SK-N-SH treated with all-trans-retinoic acid at 6 μM for 48 hours (cell line): ENCODE measurements around the gene TEKTIP1.

Experiments used
- ATAC-seq: fragments of 200-7000 bp; cut with Tn5 transposase; 3 replicates; pipeline ENCODE4 v1.9.1; 2020; ENCODE audit warnings: mild to moderate bottlenecking, moderate library complexity
- ARNTL ChIP-seq: fragments of 450-650 bp; formaldehyde crosslinking; IDR thresholded peaks from 2 replicates; pipeline ENCODE4 v1.5.0; 2020; ENCODE audit warnings: low read depth, mild to moderate bottlenecking, moderate library complexity, borderline replicate concordance
- BACH2 ChIP-seq: fragments of 250-450 bp; sonication (Bioruptor Pico); IDR thresholded peaks from 2 replicates; pipeline ENCODE4 v1.9.0; 2021; ENCODE audit warnings: mild to moderate bottlenecking, borderline replicate concordance
- ESRRG ChIP-seq: fragments of 250-450 bp; sonication (Bioruptor Pico); IDR thresholded peaks from 2 replicates; pipeline ENCODE4 v1.6.1; 2021; ENCODE audit warnings: mild to moderate bottlenecking
- GLIS3 ChIP-seq: fragments of 250-450 bp; sonication (Bioruptor Pico); IDR thresholded peaks from 2 replicates; pipeline ENCODE4 v1.5.0; 2020; ENCODE audit warnings: mild to moderate bottlenecking, moderate library complexity
- ISL1 ChIP-seq: fragments of 250-450 bp; sonication (Bioruptor Pico); IDR thresholded peaks from 2 replicates; pipeline ENCODE4 v2.1.2; 2022; ENCODE audit warnings: mild to moderate bottlenecking, moderate library complexity
- OSR1 ChIP-seq: fragments of 250-450 bp; sonication (Bioruptor Pico); IDR thresholded peaks from 2 replicates; pipeline ENCODE4 v1.8.0; 2022; ENCODE audit warnings: moderate library complexity, mild to moderate bottlenecking, inconsistent platforms
- PATZ1 ChIP-seq: fragments of 250-450 bp; sonication (Bioruptor Pico); IDR thresholded peaks from 2 replicates; pipeline ENCODE4 v1.8.0; 2020; ENCODE audit warnings: mild to moderate bottlenecking, moderate library complexity, borderline replicate concordance
- POU6F1 ChIP-seq: fragments of 250-450 bp; sonication (Bioruptor Pico); IDR thresholded peaks from 2 replicates; pipeline ENCODE4 v1.8.0; 2021; ENCODE audit warnings: low read depth, mild to moderate bottlenecking, moderate library complexity, borderline replicate concordance
- PPARA ChIP-seq: fragments of 250-450 bp; sonication (Bioruptor Pico); IDR thresholded peaks from 2 replicates; pipeline ENCODE4 v1.5.0; 2020; ENCODE audit warnings: mild to moderate bottlenecking, borderline replicate concordance
- RARB ChIP-seq: fragments of 250-450 bp; sonication (Bioruptor Pico); IDR thresholded peaks from 2 replicates; pipeline ENCODE4 v1.8.0; 2021; ENCODE audit warnings: mild to moderate bottlenecking, moderate library complexity
- SNAI2 ChIP-seq: fragments of 250-450 bp; sonication (Bioruptor Pico); IDR thresholded peaks from 2 replicates; pipeline ENCODE4 v1.5.0; 2020; ENCODE audit warnings: mild to moderate bottlenecking, moderate library complexity
- TCF4 ChIP-seq: fragments of 250-450 bp; sonication (Bioruptor Pico); IDR thresholded peaks from 2 replicates; pipeline ENCODE4 v1.8.0; 2021; ENCODE audit warnings: mild to moderate bottlenecking, moderate library complexity, borderline replicate concordance
- TOX ChIP-seq: fragments of 250-450 bp; sonication (Bioruptor Pico); IDR thresholded peaks from 2 replicates; pipeline ENCODE4 v1.8.0; 2021; ENCODE audit warnings: mild to moderate bottlenecking, moderate library complexity, borderline replicate concordance
- TSHZ2 ChIP-seq: fragments of 250-450 bp; sonication (Bioruptor Pico); IDR thresholded peaks from 2 replicates; pipeline ENCODE4 v1.5.0; 2020; ENCODE audit warnings: mild to moderate bottlenecking, moderate library complexity
- ZFP3 ChIP-seq: fragments of 250-450 bp; sonication (Bioruptor Pico); IDR thresholded peaks from 2 replicates; pipeline ENCODE4 v1.5.0; 2020; ENCODE audit warnings: mild to moderate bottlenecking, moderate library complexity
- ZFP30 ChIP-seq: fragments of 450-650 bp; formaldehyde crosslinking; IDR thresholded peaks from 2 replicates; pipeline ENCODE4 v1.5.0; 2022; ENCODE audit warnings: mild to moderate bottlenecking, moderate library complexity
- ZNF565 ChIP-seq: fragments of 450-650 bp; formaldehyde crosslinking; conservative IDR thresholded peaks from 2 replicates; pipeline ENCODE4 v1.5.0; 2020; ENCODE audit warnings: low read depth, mild to moderate bottlenecking, moderate library complexity
- ZNF70 ChIP-seq: fragments of 450-650 bp; formaldehyde crosslinking; IDR thresholded peaks from 2 replicates; pipeline ENCODE4 v1.5.0; 2020; ENCODE audit warnings: mild to moderate bottlenecking, moderate library complexity
- ZNF8 ChIP-seq: fragments of 450-650 bp; formaldehyde crosslinking; IDR thresholded peaks from 2 replicates; pipeline ENCODE4 v1.5.0; 2020; ENCODE audit warnings: mild to moderate bottlenecking, moderate library complexity

TEKTIP1 gene

GRCh38 chr19:3517638-3518037, 21.3 kb upstream of the TEKTIP1 start:
- no peak for ATAC-seq
- no peak for TF ChIP-seq SNAI2
- TF ChIP-seq ZNF70, result no peak
- TF ChIP-seq ZNF565 (CRISPR knock-in tag), result no peak
- no peak for TF ChIP-seq PPARA (CRISPR knock-in tag)
- TF ChIP-seq TOX (CRISPR knock-in tag), result no peak
- no peak for TF ChIP-seq ZFP30 (CRISPR knock-in tag)
- TF ChIP-seq ARNTL, result no peak
- no peak for TF ChIP-seq ISL1
- TF ChIP-seq ZFP3 (CRISPR knock-in tag), result no peak
- TF ChIP-seq GLIS3 (CRISPR knock-in tag), result no peak

GRCh38 chr19:3518255-3518654, 20.7 kb upstream of the TEKTIP1 start:
- TF ChIP-seq RARB (CRISPR knock-in tag) (no peak), GLIS3 (CRISPR knock-in tag) (no peak), PPARA (CRISPR knock-in tag) (no peak), ZNF70 (no peak), ARNTL (no peak), ZNF565 (CRISPR knock-in tag) (no peak), TCF4 (CRISPR knock-in tag) (no peak), ZFP30 (CRISPR knock-in tag) (no peak), POU6F1 (CRISPR knock-in tag) (no peak), BACH2 (CRISPR knock-in tag) (no peak), OSR1 (CRISPR knock-in tag) (no peak), PATZ1 (CRISPR knock-in tag) (no peak)
- ATAC-seq, result no peak

GRCh38 chr19:3518659-3519058, 20.3 kb upstream of the TEKTIP1 start:
- TF ChIP-seq POU6F1 (CRISPR knock-in tag), result no peak
- TF ChIP-seq PATZ1 (CRISPR knock-in tag), result no peak
- TF ChIP-seq BACH2 (CRISPR knock-in tag), result no peak
- no peak for TF ChIP-seq ARNTL
- no peak for TF ChIP-seq ESRRG (CRISPR knock-in tag)
- TF ChIP-seq RARB (CRISPR knock-in tag), result no peak
- no peak for TF ChIP-seq ZFP3 (CRISPR knock-in tag)
- no peak for TF ChIP-seq TOX (CRISPR knock-in tag)
- TF ChIP-seq TSHZ2 (CRISPR knock-in tag), result no peak
- no peak for TF ChIP-seq OSR1 (CRISPR knock-in tag)
- TF ChIP-seq ZNF70, result no peak
- no peak for TF ChIP-seq GLIS3 (CRISPR knock-in tag)
- TF ChIP-seq ZNF8 (CRISPR knock-in tag), result no peak
- TF ChIP-seq ISL1, result no peak
- TF ChIP-seq ZNF565 (CRISPR knock-in tag), result no peak
- ATAC-seq, result no peak
